ENCODE data around the gene CA5B. TPM values are rescaled to one million over a fixed set of nuclear protein-coding genes. Genes with fewer than 3 reads are reported as not detected.
"Not testable (repeated sequence)": the region's sequence is repeated elsewhere in the genome, so short reads cannot be mapped to it uniquely, and the experiment has no call there.

Gene CA5B
- total RNA-seq, 2 donors from 2014 or later, result 8.9 to 10.5 TPM

DNA sequence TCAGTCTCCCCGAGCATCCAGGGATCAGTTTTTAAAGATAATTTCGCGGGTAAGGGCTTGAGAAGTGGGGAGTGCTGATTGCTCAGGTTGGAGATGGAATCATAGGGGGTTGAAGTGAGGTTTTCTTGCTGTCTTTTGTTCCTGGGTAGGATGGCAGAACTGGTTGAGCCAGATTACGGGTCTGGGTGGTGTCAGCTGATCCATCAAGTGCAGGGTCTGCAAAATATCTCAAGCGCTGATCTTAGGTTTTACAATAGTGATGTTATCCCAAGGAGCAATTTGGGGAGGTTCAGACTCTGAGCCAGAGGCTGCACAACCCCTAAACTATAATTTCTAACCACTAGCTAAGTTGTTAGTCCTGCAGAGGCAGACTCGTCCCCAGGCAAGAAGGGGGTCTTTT lies 8.6 kb downstream of the CA5B start:
- intact Hi-C loops (cut with DNase I); ATAC-seq; DNase-seq: not testable (repeated sequence)

DNA sequence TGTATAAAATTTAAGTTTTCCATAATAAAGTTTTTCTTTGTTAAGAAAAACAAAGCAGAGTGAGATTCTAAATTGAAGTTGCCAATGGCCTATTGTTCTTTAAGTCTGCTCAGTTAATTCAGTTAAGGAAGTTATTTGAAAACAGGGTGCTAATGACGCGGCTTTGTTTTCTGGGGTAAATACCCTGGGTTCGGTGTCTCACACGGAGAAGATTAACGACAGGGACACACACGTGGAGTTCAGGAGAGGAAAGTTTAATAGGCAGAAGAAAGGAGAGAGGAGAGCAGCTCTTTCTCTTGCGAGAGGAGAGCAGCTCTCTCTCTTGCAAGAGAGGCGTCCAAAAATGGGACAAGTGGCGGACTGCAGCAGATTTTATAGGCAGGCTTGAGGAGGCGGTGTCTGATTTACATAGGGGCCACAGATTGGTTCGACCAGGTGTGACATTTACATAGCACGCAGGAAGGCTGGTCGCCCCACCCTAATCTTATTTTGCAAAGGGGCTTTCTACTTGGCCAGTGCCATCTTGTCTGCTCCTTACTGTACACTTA lies 9.6 kb downstream of the CA5B start:
- intact Hi-C loops (cut with DNase I), result no loop called here
- no peak for ATAC-seq
- no peak for DNase-seq

DNA sequence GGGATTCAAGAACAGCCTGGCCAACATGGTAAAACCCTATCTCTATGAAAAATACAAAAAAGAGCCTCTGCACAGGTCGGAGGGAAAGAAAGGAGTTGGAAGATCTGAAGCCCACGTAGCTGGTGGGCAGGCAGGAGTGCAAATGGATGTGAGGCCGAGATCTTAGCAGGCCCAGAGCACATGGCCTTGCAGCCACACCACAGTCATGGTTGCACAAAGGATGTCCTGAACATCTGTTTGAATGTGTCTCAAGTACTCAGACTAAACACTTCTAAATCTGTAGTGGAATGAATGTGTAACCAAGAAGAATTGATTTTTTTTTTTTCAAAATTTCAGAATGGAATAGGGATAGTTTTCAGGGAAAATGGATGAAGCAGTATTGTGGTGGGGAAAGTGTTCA lies 10.8 kb downstream of the CA5B start:
- no peak for DNase-seq
- intact Hi-C loops (cut with DNase I), result no loop called here
- no peak for ATAC-seq

DNA sequence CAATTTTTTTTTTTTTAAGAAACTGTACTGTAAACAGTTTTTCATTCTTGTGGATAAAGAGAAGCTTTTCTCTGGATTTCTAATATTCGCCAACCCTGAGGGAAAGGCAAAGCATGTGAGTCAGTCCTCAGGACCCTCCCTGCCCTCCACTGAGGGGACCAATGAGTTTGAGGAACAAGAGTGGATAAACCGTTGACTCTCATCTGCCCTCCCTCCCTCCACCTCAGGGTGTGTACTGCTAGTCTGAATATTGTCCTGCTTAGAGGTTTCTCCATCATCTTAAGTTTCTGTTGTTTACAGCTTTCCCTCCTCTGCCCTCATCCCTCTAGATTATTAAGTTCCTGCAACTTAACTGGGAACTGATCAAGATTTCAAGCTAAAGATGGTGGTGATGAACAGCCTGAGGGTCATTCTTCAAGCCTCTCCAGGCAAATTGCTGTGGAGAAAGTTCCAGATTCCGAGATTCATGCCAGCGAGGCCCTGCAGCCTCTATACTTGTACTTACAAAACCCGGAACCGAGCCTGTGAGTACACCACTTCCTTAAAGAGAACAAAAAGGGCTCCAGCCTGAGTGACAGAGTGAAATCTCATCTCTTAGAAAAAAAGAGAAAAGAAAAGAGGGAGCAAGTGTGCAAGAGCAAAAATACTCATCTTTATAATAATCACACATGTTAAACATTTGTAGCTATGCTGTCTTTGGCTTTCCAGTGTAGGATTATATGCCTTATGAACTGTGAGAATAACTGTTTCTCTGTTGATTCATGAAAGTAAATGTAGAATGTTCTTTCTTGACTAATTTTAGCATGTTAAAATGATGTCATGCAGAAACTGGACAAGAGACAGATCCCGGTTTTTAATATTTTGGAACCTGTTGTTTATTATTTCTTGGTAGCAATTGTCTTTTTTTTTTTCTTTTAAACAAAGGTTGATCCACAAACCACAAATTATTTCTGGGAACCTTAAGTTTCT lies 11.9 kb downstream of the CA5B start:
- intact Hi-C loops (cut with DNase I), result no loop called here
- ATAC-seq (peak; percentile 60 to 78), DNase-seq (peak; percentile 33)

DNA sequence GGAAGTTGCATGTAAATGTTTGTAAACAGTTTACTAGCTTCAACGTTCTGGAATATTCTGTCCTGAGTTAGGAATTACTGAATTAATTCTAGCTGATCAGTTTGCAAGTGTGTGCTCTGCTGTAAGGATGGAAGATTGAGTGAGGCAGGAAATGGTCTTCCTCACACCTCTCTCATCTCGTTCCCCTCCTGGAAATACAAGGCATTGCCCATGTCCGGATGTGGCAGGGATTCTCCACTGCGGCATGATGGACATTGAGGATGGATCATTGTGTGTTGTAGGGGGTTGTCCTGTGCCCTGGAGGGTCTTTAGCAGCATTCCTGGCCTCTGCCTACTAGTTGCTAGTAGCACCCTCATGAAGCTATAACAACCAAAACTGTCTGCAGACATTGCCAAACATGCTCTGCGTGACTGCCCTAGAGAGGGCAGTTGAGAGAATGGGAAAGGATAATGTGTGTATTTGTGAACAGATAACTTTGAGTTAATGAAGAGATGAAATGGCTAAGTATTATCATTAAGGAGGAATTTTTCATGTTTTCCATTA lies 12.6 kb downstream of the CA5B start:
- ATAC-seq (peak in 1 of 2 donors; percentile 32), DNase-seq (no peak)
- intact Hi-C loops (cut with DNase I), result no loop called here

DNA sequence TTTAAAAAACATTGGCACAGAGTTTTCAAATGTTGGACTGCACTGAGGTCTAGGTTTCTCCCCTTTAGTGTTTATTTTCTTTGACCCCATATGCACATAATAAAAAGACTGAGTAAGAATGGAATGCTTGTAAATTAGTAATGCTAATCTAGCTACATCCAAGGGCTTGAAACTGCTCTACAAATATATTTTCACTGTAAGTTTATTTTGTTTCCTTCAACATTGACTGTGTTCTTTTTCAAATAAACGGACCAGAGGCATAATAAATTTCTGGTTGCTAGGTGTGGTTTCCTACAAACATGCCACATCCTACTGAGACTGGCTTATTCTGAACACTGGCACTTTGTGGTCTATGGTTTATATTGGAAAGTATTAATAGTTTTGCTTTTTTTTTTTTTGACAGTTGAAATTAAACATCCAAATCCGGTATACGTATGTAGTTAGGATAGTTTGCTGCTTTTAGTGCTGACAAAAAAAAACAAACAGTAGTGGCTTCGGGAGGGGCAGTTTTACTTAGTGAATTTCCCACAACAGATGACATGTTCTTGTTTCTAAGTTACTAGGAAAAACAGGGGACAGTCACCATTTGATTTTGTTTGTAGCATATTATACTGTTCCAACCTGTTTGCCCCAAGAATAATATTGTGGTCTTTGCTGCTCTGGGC lies 13.2 kb downstream of the CA5B start:
- intact Hi-C loops (cut with DNase I), result no loop called here
- ATAC-seq (peak; percentile 80), DNase-seq (no peak)

DNA sequence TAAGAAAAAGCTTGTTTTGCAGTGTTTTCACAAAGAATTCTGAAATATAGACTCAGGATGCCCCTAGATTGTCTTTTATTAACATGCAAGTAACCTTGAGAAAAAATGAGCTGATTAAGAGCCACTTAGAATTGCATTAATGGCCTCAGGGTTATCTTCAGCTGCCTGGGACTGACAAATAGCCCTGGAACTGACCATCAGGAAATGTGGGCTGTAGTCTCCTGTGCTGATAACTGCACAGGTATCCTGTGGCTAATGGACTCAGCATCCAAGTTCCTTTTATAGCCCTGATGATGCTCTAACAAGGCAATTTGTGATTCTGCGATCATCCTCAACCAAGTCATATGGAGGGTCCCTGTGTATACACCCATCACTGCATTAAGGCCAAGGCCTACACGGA lies 17.0 kb downstream of the CA5B start:
- ATAC-seq, result no peak
- DNase-seq, result no peak
- intact Hi-C loops (cut with DNase I), result no loop called here

DNA sequence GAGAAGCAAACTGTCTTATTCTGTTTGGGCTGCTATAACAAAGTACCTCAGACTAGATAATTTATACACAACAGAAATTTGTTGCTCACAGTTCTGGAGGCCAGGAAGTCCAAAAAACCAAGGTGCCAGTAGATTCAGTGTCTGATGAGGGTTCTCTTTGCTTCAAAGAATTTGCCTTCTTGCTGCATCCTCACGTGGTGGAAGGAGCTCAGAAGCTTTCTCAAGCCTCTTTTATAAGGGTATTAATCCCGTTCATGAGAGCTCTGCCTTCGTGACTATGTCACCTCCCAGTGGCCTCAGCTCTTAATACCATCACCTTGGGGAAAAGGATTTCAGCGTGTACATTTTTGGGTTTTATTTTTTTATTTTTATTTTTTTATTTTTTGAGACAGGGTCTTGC lies 20.1 kb downstream of the CA5B start:
- DNase-seq, result no peak
- no peak for ATAC-seq
- intact Hi-C loops (cut with DNase I), result no loop called here

DNA sequence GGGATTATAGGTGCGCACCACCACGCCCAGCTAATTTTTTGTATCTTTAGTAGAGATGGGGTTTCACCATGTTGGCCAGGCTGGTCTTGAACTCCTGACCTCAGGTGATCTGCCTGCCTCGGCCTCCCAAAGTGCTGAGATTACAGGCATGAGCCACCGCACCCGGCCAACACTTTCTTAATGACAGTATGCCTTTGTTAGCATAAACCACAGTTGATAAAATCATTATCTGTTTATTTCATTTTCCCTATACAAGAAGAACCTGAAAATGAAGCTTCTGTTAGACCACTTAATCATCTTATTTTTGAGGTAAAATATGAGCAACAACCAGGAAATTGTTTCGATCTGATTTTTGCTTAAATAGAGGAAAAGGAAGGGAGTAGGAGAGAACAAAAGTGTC lies 21.8 kb downstream of the CA5B start:
- ATAC-seq; DNase-seq; intact Hi-C loops (cut with DNase I): not testable (repeated sequence)

DNA sequence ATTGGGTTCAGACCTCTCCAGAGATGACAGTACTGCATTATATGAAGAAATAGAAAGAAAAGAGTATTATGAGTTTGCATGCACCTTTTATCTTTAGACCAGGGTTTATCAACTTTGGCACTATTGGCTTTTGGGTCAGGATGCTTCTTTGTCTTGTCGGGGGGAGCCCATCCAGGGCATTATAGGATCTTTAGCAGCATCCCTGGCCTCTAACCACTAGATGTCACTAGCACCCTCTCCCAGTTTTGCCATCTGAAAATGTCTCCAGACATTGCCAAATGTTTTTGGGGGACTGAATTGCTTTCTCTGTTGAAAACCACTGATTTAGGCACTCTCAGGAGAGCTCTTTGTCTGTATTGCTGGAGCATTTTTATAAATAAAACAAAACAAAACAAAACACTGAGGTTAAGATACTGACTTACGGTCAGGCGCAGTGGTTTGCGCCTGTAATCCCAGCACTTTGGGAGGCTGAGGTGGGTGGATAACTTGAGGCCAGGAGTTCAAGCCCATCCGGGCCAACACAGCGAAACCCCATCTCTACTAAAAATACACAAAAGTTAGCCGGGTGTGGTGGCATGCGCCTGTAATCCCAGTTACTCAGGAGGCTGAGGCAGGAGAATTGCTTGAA lies 23.6 kb downstream of the CA5B start:
- DNase-seq (no peak), ATAC-seq (no peak)
- intact Hi-C loops (cut with DNase I), result no loop called here

DNA sequence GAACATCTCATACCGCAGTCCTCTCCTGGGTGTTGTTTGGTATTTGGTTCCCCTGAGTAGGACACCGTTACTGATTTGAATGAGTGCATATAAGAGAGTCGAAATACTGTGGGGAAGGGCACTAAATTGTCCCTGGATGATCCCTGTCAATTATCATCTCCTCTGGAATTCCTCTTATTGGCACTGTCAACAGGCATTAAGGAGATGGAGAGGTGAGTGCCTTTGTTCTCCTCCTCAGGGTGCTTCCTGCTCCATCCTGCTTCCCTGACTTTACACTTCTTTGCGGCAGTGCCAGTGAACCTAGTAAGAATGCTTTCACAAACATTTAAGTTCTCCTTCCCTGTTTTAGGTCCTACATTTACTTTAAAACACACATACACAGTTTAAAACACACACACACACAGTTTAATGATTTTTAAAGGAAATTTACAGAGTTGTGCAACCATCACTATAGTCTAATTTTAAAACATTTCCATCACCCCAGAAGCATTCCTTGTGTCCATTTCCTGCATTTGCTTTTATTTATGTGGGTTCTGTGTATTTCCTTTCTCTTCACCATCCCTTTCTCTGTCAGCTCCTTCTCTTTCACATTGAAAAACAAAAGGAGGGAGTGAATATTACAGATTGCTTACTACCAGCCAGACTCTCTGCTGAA lies 31.4 kb downstream of the CA5B start:
- DNase-seq (no peak), ATAC-seq (no peak)
- intact Hi-C loops (cut with DNase I), result no loop called here

DNA sequence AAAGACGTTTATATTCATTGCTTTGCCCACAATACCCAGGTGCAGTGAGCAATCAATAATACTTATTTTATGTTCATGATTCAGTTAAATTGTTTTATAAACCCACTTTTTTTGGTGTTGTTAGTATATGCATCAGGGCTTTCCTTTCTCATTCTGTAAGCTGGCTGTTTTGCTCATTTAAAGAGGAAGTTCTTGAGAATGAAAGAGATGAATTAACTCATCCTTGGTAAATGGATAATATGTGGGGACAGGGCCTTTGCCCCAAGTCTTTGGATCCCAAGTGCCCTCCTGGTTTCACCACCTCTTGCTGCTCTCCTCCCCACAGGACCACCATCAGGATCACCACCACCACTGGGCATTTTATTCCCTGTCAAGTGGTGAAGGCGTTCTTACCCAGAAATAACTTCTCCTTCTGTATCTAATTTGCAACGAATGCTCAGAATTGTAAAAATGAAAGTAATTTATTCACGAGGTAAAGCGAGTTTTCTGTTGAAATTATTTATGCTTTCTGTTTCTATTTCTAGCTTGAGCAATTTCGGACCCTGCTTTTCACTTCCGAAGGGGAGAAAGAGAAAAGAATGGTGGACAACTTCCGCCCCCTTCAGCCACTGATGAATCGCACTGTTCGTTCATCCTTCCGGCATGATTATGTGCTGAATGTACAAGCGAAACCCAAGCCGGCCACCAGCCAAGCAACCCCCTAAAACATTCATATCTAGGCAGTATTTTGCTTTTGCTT lies 44.1 kb downstream of the CA5B start:
- intact Hi-C loops (cut with DNase I), result no loop called here
- no peak for ATAC-seq
- no peak for DNase-seq

DNA sequence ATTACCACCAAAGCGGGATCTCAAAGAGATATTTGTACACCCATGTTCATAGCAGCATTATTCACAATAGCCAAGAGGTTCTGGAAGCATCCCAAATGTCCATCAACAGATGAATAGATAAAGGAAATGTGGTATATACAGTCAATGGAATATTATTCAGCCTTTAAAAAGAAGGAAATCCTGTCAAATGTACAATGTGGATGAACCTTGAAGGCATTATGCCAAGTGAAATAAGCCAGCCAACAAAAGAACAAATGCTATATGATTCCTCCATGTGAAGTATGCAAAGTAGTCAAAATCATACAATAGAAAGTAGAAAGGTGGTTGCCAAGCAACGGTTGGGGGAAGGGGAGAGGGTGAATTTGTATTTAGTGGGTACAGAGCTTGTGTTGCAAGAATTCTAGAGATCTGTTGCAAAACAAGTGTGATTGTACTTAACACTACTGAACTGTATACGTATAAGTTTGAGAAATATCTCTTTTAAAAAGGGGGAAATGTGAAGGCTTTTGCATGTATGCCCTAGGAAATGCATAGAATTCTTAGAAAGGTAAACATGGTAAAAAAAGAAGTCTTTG lies 47.2 kb downstream of the CA5B start:
- no peak for ATAC-seq
- intact Hi-C loops (cut with DNase I), result no loop called here
- no peak for DNase-seq

DNA sequence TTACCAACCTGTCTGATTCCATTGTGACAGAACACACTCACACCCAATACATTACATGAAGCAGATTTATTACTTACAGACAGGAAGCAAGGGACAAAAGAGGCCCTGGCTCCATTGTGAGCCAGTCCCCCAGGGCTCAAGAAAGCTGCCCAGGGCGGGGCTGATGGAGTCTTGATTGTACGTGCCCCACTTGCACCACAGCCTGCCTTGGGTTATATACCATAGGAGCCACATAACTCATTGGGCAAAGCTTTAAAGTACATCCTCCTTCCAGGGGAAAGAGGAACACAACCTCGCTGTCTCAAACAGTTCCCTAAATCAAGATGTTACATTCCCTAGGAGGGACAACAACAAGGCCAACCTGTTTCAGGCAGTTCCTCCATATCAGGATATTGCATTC lies 48.8 kb downstream of the CA5B start:
- no peak for DNase-seq

DNA sequence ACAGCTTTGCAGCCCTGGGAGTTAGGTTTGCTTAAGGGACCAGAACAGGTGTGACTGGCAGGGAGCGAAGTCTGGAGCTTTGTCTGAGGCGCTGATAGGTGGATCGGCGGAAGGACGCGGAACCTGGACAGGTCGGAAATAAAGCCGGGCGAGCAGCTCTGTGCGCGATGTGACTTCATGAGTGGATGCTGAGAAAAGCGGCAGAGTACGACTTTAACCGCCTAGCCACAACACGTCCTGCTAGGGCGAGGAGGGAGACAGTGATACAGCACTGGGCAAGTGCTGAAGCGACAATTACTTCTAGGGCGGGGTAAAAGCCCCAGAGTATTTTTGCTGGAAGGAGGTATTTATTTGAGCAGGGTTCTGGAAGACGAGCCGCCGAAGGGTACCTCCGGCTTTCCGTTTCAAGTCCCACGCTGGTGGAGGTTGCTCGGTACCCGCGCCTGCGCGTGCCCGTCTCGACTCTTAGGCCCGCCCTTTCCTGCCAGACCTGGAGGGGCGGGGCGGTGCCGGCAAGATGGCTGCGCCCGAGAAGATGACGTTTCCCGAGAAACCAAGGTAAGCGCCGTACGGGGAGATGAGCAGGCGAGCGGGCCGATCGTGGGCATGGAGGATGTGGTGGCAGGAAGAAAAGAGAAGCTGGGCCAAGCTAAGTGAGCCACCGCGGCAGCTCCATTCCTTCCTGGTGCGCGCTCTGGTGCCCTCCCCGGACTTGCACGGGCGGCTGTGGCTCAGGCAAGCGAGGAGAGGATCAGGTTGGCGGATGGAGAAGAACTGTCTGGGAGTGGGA lies 52.1 kb downstream of the CA5B start, which contains the start of gene ZRSR2:
Gene ZRSR2, plus strand, starts transcription at position 506 of the 790 bp plus-strand sequence. Its CDS starts 12 bp downstream, at position 518.
- intact Hi-C loops (cut with DNase I), result no loop called here
- ATAC-seq, result peak; percentile 99
- peak; percentile 91 for DNase-seq

More for the DNA sequence above, 48.8 kb downstream of the CA5B start:
- no peak for ATAC-seq
- intact Hi-C loops (cut with DNase I), result no loop called here

DNA sequence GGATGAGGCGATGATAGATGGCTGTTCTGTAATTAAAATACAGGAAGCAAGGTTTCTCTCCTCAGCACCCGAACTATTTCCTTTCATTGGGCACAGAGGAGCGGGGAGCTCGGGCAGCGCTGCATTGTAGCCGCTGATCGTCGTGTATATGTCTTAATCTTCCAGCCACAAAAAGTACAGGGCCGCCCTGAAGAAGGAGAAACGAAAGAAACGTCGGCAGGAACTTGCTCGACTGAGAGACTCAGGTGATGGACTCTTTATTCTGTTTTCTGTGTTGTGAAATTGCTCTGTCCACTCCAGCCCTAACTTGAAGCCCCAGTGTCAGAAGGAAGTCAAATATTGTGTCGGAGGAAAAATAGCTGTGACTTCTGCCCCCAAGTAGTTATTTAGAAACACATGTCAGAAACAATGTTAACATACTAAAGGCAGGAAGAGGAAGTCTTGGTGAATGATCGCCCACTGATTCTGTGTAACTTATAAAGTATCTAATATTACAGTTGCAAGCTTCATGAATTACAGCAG lies 52.8 kb downstream of the CA5B start:
- ATAC-seq (peak in 1 of 2 donors; percentile 10), DNase-seq (no peak)
- intact Hi-C loops (cut with DNase I), result no loop called here

DNA sequence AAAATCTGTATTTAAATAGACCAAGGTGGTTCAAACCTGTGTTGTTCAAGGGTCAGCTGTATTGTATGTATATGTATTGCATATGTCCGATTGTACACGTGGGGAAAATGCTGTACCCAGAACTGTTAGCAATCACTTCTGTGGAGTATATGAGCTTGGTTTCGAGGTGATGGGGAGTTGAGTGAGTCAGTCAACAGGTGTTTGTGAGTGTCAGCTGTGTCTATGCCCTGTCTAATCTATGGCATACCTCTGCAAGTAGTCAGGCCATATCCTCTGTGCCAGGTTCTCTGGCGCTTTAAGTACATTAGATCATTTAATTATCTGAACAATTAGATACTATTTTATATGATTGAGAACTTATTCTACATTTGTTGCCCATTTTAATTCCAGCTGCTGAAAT lies 59.6 kb downstream of the CA5B start:
- intact Hi-C loops (cut with DNase I), result no loop called here
- ATAC-seq (no peak), DNase-seq (no peak)
